Keratinocyte (primary cell): Measurements from ENCODE around the gene CERKL.

Source experiments
- CTCF ChIP-seq, 3 experiments: IDR thresholded peaks in 1 of 3; conservative IDR thresholded peaks in 1 of 3; optimal IDR thresholded peaks in 1 of 3; 2 replicates in 2 of 3; 3 replicates in 1 of 3; pipeline versions ENCODE3 to v1.5.1; 2011; ENCODE audit warnings: low read length in 3 of 3, mild to moderate bottlenecking in 3 of 3, moderate library complexity in 2 of 3, control low read depth in 1 of 3, inconsistent platforms in 1 of 3; ENCODE audit not compliant: insufficient read depth in 2 of 3; ENCODE audit errors: extremely low read depth in 1 of 3
- EZH2 ChIP-seq: IDR thresholded peaks from one replicate; pipeline ENCODE4 v1.6.1; 2012; ENCODE audit warnings: inconsistent platforms, mild to moderate bottlenecking, low read length, moderate library complexity

GRCh38 chr2:181576431-181576830 is 80.5 kb downstream of the CERKL start:
- no peak for TF ChIP-seq CTCF (optimal IDR thresholded peaks at IDR 0.05 in 1 of 3, IDR thresholded peaks at IDR 0.05 in 1 of 3, conservative IDR thresholded peaks at IDR 0.05 in 1 of 3; ENCODE audit: extremely low read depth in 1 of 3, insufficient read depth in 2 of 3, low read length in 3 of 3)
- no peak for TF ChIP-seq EZH2
